Thoracic aorta (tissue), 2 donors: ENCODE data around the gene GLB1L3. TPM values are rescaled to one million over a fixed set of nuclear protein-coding genes. Genes with fewer than 3 reads are reported as not detected.

ENCODE experiments used
- ATAC-seq: fragments of 150-250 bp; one replicate; pipeline ENCODE4 v1.8.0; 2017; ENCODE audit warnings: low read depth; ENCODE audit not compliant: insufficient number of reproducible peaks, low FRiP score
- DNase-seq: peaks from one replicate; pipeline ENCODE4 v3.0.0-alpha.2; 2020; ENCODE audit warnings: low spot score
- H3K27ac ChIP-seq, 2 donors: fragments of 200-600 bp; sonication (generic); 1 replicate in 1 of 2; 2 replicates in 1 of 2; pipeline ENCODE4 v1.5.1; 2016; ENCODE audit warnings: mild to moderate bottlenecking in 2 of 2, moderate library complexity in 2 of 2
- H3K27me3 ChIP-seq: fragments of 200-600 bp; sonication (generic); replicated peaks from 2 replicates; pipeline ENCODE4 v1.6.0; 2016; ENCODE audit warnings: mild to moderate bottlenecking; ENCODE audit not compliant: insufficient read depth
- H3K36me3 ChIP-seq: fragments of 200-600 bp; sonication (generic); one replicate; pipeline ENCODE4 v1.5.1; 2016
- H3K4me1 ChIP-seq, 2 donors: fragments of 200-600 bp; sonication (generic); 1 replicate in 1 of 2; 2 replicates in 1 of 2; pipeline versions ENCODE4 v1.5.1 to v1.6.0; 2016; ENCODE audit warnings: low read depth in 2 of 2, mild to moderate bottlenecking in 1 of 2; ENCODE audit not compliant: control insufficient read depth in 1 of 2
- H3K4me3 ChIP-seq: fragments of 200-600 bp; sonication (generic); 2 replicates; pipeline ENCODE4 v1.5.1; 2016; ENCODE audit warnings: mild to moderate bottlenecking
- H3K9me3 ChIP-seq: fragments of 200-600 bp; sonication (generic); 2 replicates; pipeline ENCODE4 v1.5.1; 2016
- total RNA-seq, 2 donors: library from RNA; depleted of rRNA; stranded (reverse); fragments of >200 nt; gene quantifications; one replicate each; pipeline versions ENCODE4 v1.1.0 to v1.2.3, GENCODE V29; 2016
- TF ChIP-seq, protein P1 (sequence below): fragments of 200-600 bp; sonication (generic); IDR thresholded peaks from one replicate; pipeline ENCODE4 v1.5.1; 2019; ENCODE audit warnings: antibody characterized with exemption

Gene GLB1L3
- total RNA-seq, 2 donors from 2014 or later, result not detected

DNA sequence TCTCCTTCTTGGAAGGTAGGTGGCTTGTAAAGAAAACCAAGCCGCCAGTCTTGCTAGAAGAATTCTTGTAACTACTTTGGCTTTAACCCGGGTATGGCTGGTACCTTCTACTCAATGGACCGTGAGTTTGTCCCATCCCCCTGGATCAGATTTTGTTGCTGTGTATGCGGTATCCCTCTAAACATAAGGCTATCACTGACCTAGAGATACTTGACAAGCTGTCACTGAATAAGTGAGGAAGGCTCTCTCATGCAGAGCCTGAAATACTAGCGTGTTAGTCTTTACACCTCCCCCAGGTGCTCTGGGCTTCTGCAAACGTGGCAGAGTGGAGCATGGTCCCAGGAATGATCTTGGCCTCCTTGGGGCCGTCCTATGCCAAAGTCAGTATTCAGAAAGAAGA is 90.1 kb downstream of the GLB1L3 start:
- DNase-seq (no peak), ATAC-seq (no peak)
- no peaks in the 10 kb centered on the region for H3K9me3 ChIP-seq
- H3K4me1 ChIP-seq, result no peaks in the 10 kb centered on the region
- no peak overlapping the region for H3K27ac ChIP-seq
- H3K36me3 ChIP-seq, result no peaks in the 10 kb centered on the region
- TF ChIP-seq, protein P1, sequence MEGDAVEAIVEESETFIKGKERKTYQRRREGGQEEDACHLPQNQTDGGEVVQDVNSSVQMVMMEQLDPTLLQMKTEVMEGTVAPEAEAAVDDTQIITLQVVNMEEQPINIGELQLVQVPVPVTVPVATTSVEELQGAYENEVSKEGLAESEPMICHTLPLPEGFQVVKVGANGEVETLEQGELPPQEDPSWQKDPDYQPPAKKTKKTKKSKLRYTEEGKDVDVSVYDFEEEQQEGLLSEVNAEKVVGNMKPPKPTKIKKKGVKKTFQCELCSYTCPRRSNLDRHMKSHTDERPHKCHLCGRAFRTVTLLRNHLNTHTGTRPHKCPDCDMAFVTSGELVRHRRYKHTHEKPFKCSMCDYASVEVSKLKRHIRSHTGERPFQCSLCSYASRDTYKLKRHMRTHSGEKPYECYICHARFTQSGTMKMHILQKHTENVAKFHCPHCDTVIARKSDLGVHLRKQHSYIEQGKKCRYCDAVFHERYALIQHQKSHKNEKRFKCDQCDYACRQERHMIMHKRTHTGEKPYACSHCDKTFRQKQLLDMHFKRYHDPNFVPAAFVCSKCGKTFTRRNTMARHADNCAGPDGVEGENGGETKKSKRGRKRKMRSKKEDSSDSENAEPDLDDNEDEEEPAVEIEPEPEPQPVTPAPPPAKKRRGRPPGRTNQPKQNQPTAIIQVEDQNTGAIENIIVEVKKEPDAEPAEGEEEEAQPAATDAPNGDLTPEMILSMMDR, result no peak
- H3K4me3 ChIP-seq, result no peak overlapping the region
- no peaks in the 10 kb centered on the region for H3K27me3 ChIP-seq

DNA sequence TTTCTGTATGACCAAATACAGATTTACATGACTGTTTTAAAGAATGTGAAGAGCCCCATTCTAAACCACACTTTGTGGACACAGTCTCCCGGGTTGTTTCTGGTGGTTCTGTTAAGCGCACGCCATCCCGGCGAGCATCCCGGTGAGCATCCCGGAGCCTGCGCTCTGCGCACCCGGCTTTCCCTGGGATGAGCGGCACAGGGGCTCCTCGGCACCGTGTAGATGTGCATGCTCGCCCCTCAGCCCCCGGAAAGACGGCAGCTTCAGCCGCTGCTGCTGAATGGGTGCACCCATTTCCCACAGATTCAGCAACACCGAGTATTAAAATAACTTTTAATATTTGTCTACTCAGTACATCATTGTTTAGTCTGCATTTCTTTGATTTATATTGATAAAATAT is 91.6 kb downstream of the GLB1L3 start:
- Histone ChIP-seq H3K4me3 (no peak overlapping the region), H3K9me3 (no peaks in the 10 kb centered on the region), H3K27ac (no peak overlapping the region), H3K27me3 (no peaks in the 10 kb centered on the region), H3K36me3 (no peaks in the 10 kb centered on the region), H3K4me1 (no peaks in the 10 kb centered on the region)
- no peak for DNase-seq
- TF ChIP-seq, protein P1, result no peak
- no peak for ATAC-seq

Other genes with a start within 250 kb of the GLB1L3 start
- 100 to 1,000 TPM in 1 of 2 donors, 10 to 100 TPM in 1; 83.7 to 110 TPM for gene JAM3, start 207.3 kb upstream of the GLB1L3 start, total RNA-seq
- 1 to 10 TPM; 7.4 to 9.2 TPM for gene NCAPD3, start 52.4 kb upstream of the GLB1L3 start, total RNA-seq
- gene VPS26B, start 51.7 kb upstream of the GLB1L3 start, total RNA-seq, result 10 to 100 TPM; 37.8 to 45.1 TPM
- 10 to 100 TPM; 31.1 to 44.2 TPM for gene THYN1, start 23.0 kb upstream of the GLB1L3 start, total RNA-seq
- gene ACAD8, start 22.8 kb upstream of the GLB1L3 start, total RNA-seq, result 10 to 100 TPM; 17.9 to 35.3 TPM
- 1 to 10 TPM; 2.5 to 4.1 TPM for gene GLB1L2, start 55.6 kb downstream of the GLB1L3 start, total RNA-seq
- under 1 TPM in 1 of 2 donors, not detected in 1; 0.71 TPM for gene B3GAT1, start 135.9 kb downstream of the GLB1L3 start, total RNA-seq